Heart left ventricle (tissue), 16 donors: ENCODE data around the gene LPCAT1. TPM values are rescaled to one million over a fixed set of nuclear protein-coding genes. Genes with fewer than 3 reads are reported as not detected.

Source experiments
- ATAC-seq, 4 donors: fragments of 200-7000 bp; cut with Tn5 transposase; one replicate each; pipeline ENCODE4 v1.9.1; 2020 to 2022; ENCODE audit warnings: moderate library complexity in 4 of 4, mild to moderate bottlenecking in 3 of 4, moderate number of reproducible peaks in 1 of 4
- DNase-seq, 5 donors: peaks; one replicate each; pipeline ENCODE4 v3.0.0-alpha.2; 2020
- H3K27ac ChIP-seq, 12 donors: fragments of 200-600 bp; sonication (generic) in 4 of 12; one replicate each; pipeline versions ENCODE4 v1.5.0 to v1.8.0; 2016 to 2022; ENCODE audit warnings: mild to moderate bottlenecking in 2 of 12
- H3K27me3 ChIP-seq, 9 donors: fragments of 200-600 bp; sonication (generic) in 2 of 9; one replicate each; pipeline versions ENCODE4 v1.5.1 to v1.8.0; 2016 to 2022; ENCODE audit warnings: mild to moderate bottlenecking in 3 of 9
- H3K36me3 ChIP-seq, 9 donors: fragments of 200-600 bp; sonication (generic) in 2 of 9; one replicate each; pipeline versions ENCODE4 v1.5.0 to v1.8.0; 2018 to 2022; ENCODE audit warnings: mild to moderate bottlenecking in 2 of 9
- H3K4me1 ChIP-seq, 12 donors: fragments of 200-600 bp; sonication (generic) in 4 of 12; one replicate each; pipeline versions ENCODE4 v1.5.0 to v1.8.0; 2016 to 2022; ENCODE audit warnings: mild to moderate bottlenecking in 3 of 12
- H3K4me3 ChIP-seq, 12 donors: fragments of 200-600 bp; sonication (generic) in 4 of 12; one replicate each; pipeline versions ENCODE4 v1.5.0 to v1.8.0; 2017 to 2022; ENCODE audit warnings: mild to moderate bottlenecking in 9 of 12, moderate library complexity in 4 of 12
- H3K9me3 ChIP-seq, 12 donors: fragments of 200-600 bp; sonication (generic) in 4 of 12; one replicate each; pipeline versions ENCODE4 v1.5.0 to v1.8.0; 2016 to 2022; ENCODE audit warnings: mild to moderate bottlenecking in 1 of 12
- CTCF ChIP-seq, 12 donors: fragments of 200-600 bp; sonication (generic) in 4 of 12; IDR thresholded peaks; one replicate each; pipeline versions ENCODE4 v1.5.0 to v1.8.0; 2018 to 2022; ENCODE audit warnings: antibody characterized with exemption in 12 of 12, mild to moderate bottlenecking in 5 of 12
- POLR2A ChIP-seq, 2 donors: fragments of 450-650 bp; IDR thresholded peaks; one replicate each; pipeline ENCODE4 v1.6.1; 2017; ENCODE audit warnings: antibody characterized with exemption in 2 of 2, mild to moderate bottlenecking in 2 of 2, moderate library complexity in 2 of 2
- WGBS, 4 donors: extraction: QIAGEN DNeasy Blood & Tissue Kit in 2 of 4; methylation state at CpG; one replicate each; pipeline versions ENCODE4 v1.1.5 to v1.1.7; 2013 to 2018; 5-methylcytosine and 5-hydroxymethylcytosine counted together
- intact Hi-C, 10 donors: fragments of 100-400 bp; cut with DNase I; formaldehyde crosslinking; loops; one replicate each; pipeline versions ENCODE4 v1.11.1 to v1.14.2; 2022
- polyA plus RNA-seq, 2 donors: library from polyadenylated mRNA; stranded (reverse); fragments of 200-250 nt; gene quantifications; one replicate each; pipeline ENCODE4 v1.2.3, GENCODE V29; 2013
- total RNA-seq, 9 donors: library from RNA; depleted of rRNA in 2 of 9; stranded (reverse); fragments of >200 nt in 2 of 9; fragmentation: NEBNext Ultra II Directional in 3 of 9; extraction: Animal tissue kit (Norgen Biotek cat#: 25700) in 3 of 9; gene quantifications; one replicate each; pipeline versions ENCODE4 v1.1.0 to v1.2.4, GENCODE V29; 2016 to 2023
- donor health status: ischemic (EF 13 %, LVEDD 7.1; RV severe dilation, severe dysfunction).
- donor health status: healthy with polysubstance abuse.
- donor health status: DM: no; HTN: yes; CAD: no.
- donor health status: DM: no; HTN: no; CAD: no.
- donor health status: ischemic (EF 25% LVEDD 6.9; RV normal size, moderate dysfunction).
- donor health status: ischemic (EF 25% LVEDD 5.7; RV mildly dilated, moderate dysfunction).
- donor health status: healthy.
- donor health status: DM: yes; HTN: yes; CAD: no.
- donor health status: ischemic (EF 35%, LVEDD 5.7; RV mildly dilated, moderate dysfunction).
- donor health status: nonischemic (EF 11% LVEDD 7.7; RV severe dilation, severe dysfunction).
- donor health status: DM: yes; HTN: yes; CAD: no.
- donor health status: PGD.
- donor health status: ischemic (EF 29% LVEDD 5.4; RV normal size, mild dysfunction).
- donor health status: nonischemic (EF 23%, LVEDD 6.1; RV moderate dilation, normal function).

LPCAT1 gene
- total and polyA plus RNA-seq, 11 donors: 8.2 to 30.6 (median 9.9) TPM

DNA sequence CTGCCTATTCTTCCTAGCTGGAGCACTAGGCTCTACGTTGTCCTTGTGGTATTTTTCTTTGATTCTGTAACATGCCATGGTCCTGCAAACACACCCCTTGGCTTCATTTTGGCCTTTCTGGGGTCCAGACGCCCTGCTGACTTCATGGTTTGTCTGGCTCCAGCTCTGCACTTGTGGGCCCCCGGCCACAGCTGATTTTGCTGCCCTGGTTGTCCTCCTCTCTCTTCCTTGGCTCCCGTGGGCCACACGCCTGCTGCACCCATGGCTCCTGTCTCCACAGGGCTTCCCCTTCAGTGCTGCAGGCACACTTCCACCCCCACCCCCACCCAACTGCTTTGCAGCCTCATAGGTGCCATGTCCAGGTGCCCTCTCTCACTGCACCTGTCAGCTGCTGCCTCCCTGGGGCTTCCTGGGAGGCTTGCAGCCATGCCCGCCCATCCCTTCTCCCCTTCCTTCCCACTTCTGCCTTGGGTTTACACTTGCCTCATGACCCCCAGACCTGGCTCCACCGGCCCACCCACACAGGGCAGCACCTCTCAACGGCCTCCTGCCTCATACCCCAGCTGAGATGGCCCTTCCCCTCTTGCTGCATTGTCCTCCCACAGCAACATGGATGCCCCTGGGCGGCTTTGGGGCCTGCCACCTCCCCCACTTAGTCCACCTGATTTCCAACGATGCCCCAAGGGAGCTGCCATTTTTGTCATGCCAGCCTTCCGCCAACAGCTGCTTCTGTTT is 104.1 kb downstream of the LPCAT1 start:
- TF ChIP-seq CTCF (IDR thresholded peaks at IDR 0.05) (no peak), POLR2A (IDR thresholded peaks at IDR 0.05) (no peak)
- H3K9me3 ChIP-seq: no peaks in the 10 kb centered on the region
- DNase-seq: peak in 1 of 5 donors; percentile 31
- ATAC-seq: no peak
- H3K4me3 ChIP-seq: no peak overlapping the region
- peaks cover 0 to 4% (median 0%) of the 10 kb centered on the region in 9 donors for H3K27me3 ChIP-seq
- H3K4me1 ChIP-seq: no peaks in the 10 kb centered on the region
- H3K36me3 ChIP-seq: no peaks in the 10 kb centered on the region
- no peak overlapping the region for H3K27ac ChIP-seq
- 64 to 75% (median 68%) methylated on average over 10 to 11 of the region's 11 CpGs for WGBS, 4 donors
- intact Hi-C loops: no loop called here

GRCh38 chr5:1418921-1419280 is 104.9 kb downstream of the LPCAT1 start:
- Histone ChIP-seq H3K4me1 (no peaks in the 10 kb centered on the region), H3K4me3 (no peak overlapping the region), H3K9me3 (no peaks in the 10 kb centered on the region), H3K36me3 (no peaks in the 10 kb centered on the region), H3K27me3 (peaks cover 0 to 2% (median 0%) of the 10 kb centered on the region in 9 donors), H3K27ac (no peak overlapping the region)
- ATAC-seq (no peak), DNase-seq (no peak)
- intact Hi-C loops: no loop called here
- TF ChIP-seq POLR2A (IDR thresholded peaks at IDR 0.05): no peak
- no peak for TF ChIP-seq CTCF (IDR thresholded peaks at IDR 0.05)

DNA sequence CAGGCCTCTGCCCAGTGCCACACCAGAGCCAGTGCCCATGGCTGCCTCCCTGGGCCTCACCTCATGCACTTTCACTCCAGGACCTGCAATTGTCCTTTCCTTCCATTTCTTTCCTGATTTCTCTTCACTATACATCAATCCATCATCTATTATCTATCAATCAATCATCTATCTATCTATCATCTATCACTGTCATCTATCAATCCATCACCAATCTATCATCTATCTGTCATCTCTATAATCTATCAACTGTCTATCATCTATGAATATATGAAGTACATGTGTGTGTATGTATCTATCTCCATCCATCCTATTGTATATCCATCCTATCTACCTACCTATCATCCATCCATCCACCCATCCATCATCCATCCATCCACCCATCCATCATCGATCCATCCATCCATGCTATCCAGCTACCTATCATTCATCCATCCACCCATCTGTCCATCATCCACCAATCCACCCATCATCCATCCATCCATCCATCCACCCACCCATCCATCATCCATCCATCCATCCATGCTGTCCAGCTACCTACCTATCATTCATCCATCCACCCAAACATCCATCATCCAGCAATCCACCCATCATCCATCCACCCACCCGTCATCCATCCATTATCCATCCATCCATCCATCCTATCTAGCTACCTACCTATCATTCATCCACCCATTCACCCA is 105.4 kb downstream of the LPCAT1 start:
- H3K27ac ChIP-seq: no peak overlapping the region
- intact Hi-C loops: no loop called here
- ATAC-seq: no peak
- peaks cover 0 to 5% (median 0%) of the 10 kb centered on the region in 9 donors for H3K27me3 ChIP-seq
- DNase-seq: no peak
- H3K9me3 ChIP-seq: no peaks in the 10 kb centered on the region
- no peaks in the 10 kb centered on the region for H3K36me3 ChIP-seq
- 72 to 83% (median 82%) methylated on average over 2 of the region's 2 CpGs for WGBS, 4 donors
- no peak overlapping the region for H3K4me3 ChIP-seq
- TF ChIP-seq POLR2A (IDR thresholded peaks at IDR 0.05) (no peak), CTCF (IDR thresholded peaks at IDR 0.05) (no peak)
- no peaks in the 10 kb centered on the region for H3K4me1 ChIP-seq

GRCh38 chr5:1417586-1418225 is 106.1 kb downstream of the LPCAT1 start:
- no peak overlapping the region for H3K4me3 ChIP-seq
- DNase-seq: peak in 1 of 5 donors; percentile 44
- no peak for ATAC-seq
- intact Hi-C loops: no loop called here
- H3K9me3 ChIP-seq: no peaks in the 10 kb centered on the region
- peaks cover 0 to 11% (median 0%) of the 10 kb centered on the region in 9 donors for H3K27me3 ChIP-seq
- H3K27ac ChIP-seq: no peak overlapping the region
- no peaks in the 10 kb centered on the region for H3K36me3 ChIP-seq
- TF ChIP-seq POLR2A (IDR thresholded peaks at IDR 0.05) (no peak), CTCF (IDR thresholded peaks at IDR 0.05) (no peak)
- no peaks in the 10 kb centered on the region for H3K4me1 ChIP-seq
- WGBS, 4 donors: 57 to 69% (median 67%) methylated on average over 3 to 6 of the region's 6 CpGs
